Measurements from ENCODE around the gene MAEA. TPM values are rescaled to one million over a fixed set of nuclear protein-coding genes. Genes with fewer than 3 reads are reported as not detected.
"Not testable (repeated sequence)": the region's sequence is repeated elsewhere in the genome, so short reads cannot be mapped to it uniquely, and the experiment has no call there.

MAEA gene
- total and polyA plus RNA-seq, 9 of the 15 experiments (the other 6 are each of a cell fraction or from before 2014, with no cell fraction given): 2.1 to 86.5 (median 45.0) TPM

- TF ChIP-seq MNT (conservative IDR thresholded peaks at IDR 0.05): no peak
- no peak for TF ChIP-seq ZNF780A (CRISPR knock-in tag; IDR thresholded peaks at IDR 0.05)
- TF ChIP-seq COPS2 (conservative IDR thresholded peaks at IDR 0.05): no peak
Observed at GRCh38 chr4:1332686-1333085, 43.0 kb downstream of the MAEA start (continued).

- WGBS (ENCODE audit: insufficient coverage, low coverage, missing lambda C conversion rate): 90% methylated on average over 8 of the region's 8 CpGs
- Histone ChIP-seq H4K20me1 (replicated peaks; ENCODE audit: control insufficient read depth, insufficient read depth, low read length) (no peaks in the 10 kb centered on the region; the same call in 1 of the 2 replicates), H3K79me2 (ENCODE audit: control insufficient read depth, insufficient read depth, low read length) (peaks cover 3% of the 10 kb centered on the region; the same call in 2 of the 3 replicates), H3K9ac (ENCODE audit: insufficient read depth in 1 of 2, low read depth in 2 of 2, low read length in 2 of 2) (no peak overlapping the region), H3K9me1 (ENCODE audit: control insufficient read depth, insufficient read depth, low read length) (no peaks in the 10 kb centered on the region), H3K27ac (ENCODE audit: extremely low read depth, low read depth, low read length) (no peak overlapping the region), H3K4me3 (no peak overlapping the region), H3K36me3 (ENCODE audit: control insufficient read depth, insufficient read depth, low read length) (peaks cover 82% of the 10 kb centered on the region; the same call in 2 of the 3 replicates), H2AFZ (ENCODE audit: low read depth, low read length) (no peak overlapping the region), H3K4me1 (replicated peaks in 1 of 2; ENCODE audit: control insufficient read depth in 2 of 2, insufficient read depth in 2 of 2, low read length in 2 of 2) (peaks cover 0 to 18% of the 10 kb centered on the region in 2 experiments; a peak in 2 of 5 replicates), H3K9me3 (replicated peaks; ENCODE audit: control insufficient read depth, insufficient read depth, low read depth, low read length) (no peaks in the 10 kb centered on the region), H3K4me2 (ENCODE audit: insufficient read depth, low read length) (no peak overlapping the region), H3K27me3 (ENCODE audit: control insufficient read depth in 2 of 2, insufficient read depth in 2 of 2, low read length in 2 of 2) (no peaks in the 10 kb centered on the region)
- in situ Hi-C loops (cut with MboI): no loop called here
- intact Hi-C loops (cut with micrococcal nuclease): no loop called here
- BruUV-seq (replicated peaks): no TSS peak
- ATAC-seq: no peak
- ChIA-PET CTCF (ENCODE audit: low intra/inter-chr PET ratio) (no interaction called here), POLR2A (interaction anchor here (0.6 kb wide), 1 partner anchor 423 kb away, joined by 5 read pairs; no protein-coding TSS in a partner anchor)
- TF ChIP-seq ZNF175 (CRISPR knock-in tag; IDR thresholded peaks at IDR 0.05; ENCODE audit: low read depth) (no peak), GATAD2A (IDR thresholded peaks at IDR 0.05) (no peak), COPS2 (conservative IDR thresholded peaks at IDR 0.05) (no peak), SREBF1 (IDR thresholded peaks at IDR 0.05; ENCODE audit: borderline replicate concordance, low read depth, low read length) (no peak), CHD4 (IDR thresholded peaks at IDR 0.05; ENCODE audit: insufficient read depth, insufficient replicate concordance, low read depth, low read length, poor library complexity, severe bottlenecking) (no peak), CGGBP1 (CRISPR knock-in tag; IDR thresholded peaks at IDR 0.05) (no peak), ZNF780A (CRISPR knock-in tag; IDR thresholded peaks at IDR 0.05) (no peak)
- FAIRE-seq: no peak
- no peak for DNase-seq (ENCODE audit: extremely low read depth in 1 of 4, low spot score in 3 of 4)
Observed at GRCh38 chr4:1333256-1333655, 43.6 kb downstream of the MAEA start.

GRCh38 chr4:1333851-1334578, 44.3 kb downstream of the MAEA start:
- H2AFZ ChIP-seq (ENCODE audit: low read depth, low read length); in situ Hi-C loops (cut with MboI); H3K9me3 ChIP-seq (replicated peaks; ENCODE audit: control insufficient read depth, insufficient read depth, low read depth, low read length); CTCF ChIA-PET (ENCODE audit: low intra/inter-chr PET ratio); H3K79me2 ChIP-seq (ENCODE audit: control insufficient read depth, insufficient read depth, low read length); intact Hi-C loops (cut with micrococcal nuclease); H3K9me1 ChIP-seq (ENCODE audit: control insufficient read depth, insufficient read depth, low read length); DNase-seq (ENCODE audit: extremely low read depth in 1 of 4, low spot score in 3 of 4); H3K27me3 ChIP-seq (ENCODE audit: control insufficient read depth in 2 of 2, insufficient read depth in 2 of 2, low read length in 2 of 2); H3K9ac ChIP-seq (ENCODE audit: insufficient read depth in 1 of 2, low read depth in 2 of 2, low read length in 2 of 2); H3K4me3 ChIP-seq; H4K20me1 ChIP-seq (replicated peaks; ENCODE audit: control insufficient read depth, insufficient read depth, low read length); FAIRE-seq; POLR2A ChIA-PET; H3K4me2 ChIP-seq (ENCODE audit: insufficient read depth, low read length); H3K27ac ChIP-seq (ENCODE audit: extremely low read depth, low read depth, low read length); BruUV-seq (replicated peaks); ATAC-seq: not testable (repeated sequence)
- peaks cover 0 to 18% of the 10 kb centered on the region in 2 experiments; a peak in 2 of 5 replicates for H3K4me1 ChIP-seq (replicated peaks in 1 of 2; ENCODE audit: control insufficient read depth in 2 of 2, insufficient read depth in 2 of 2, low read length in 2 of 2)
- H3K36me3 ChIP-seq (ENCODE audit: control insufficient read depth, insufficient read depth, low read length): peaks cover 81% of the 10 kb centered on the region; the same call in 2 of the 3 replicates
- WGBS (ENCODE audit: insufficient coverage, low coverage, missing lambda C conversion rate): 89% methylated on average over 8 of the region's 12 CpGs
